Measurements from ENCODE around the gene CATSPER1.

The CATSPER1 gene

GRCh38 chr11:65992056-65992455, 34.2 kb downstream of the CATSPER1 start:
- DNase-seq, result no peak

- peak; percentile 92 for DNase-seq
Measured at GRCh38 chr11:65988791-65989592, 37.3 kb downstream of the CATSPER1 start.

GRCh38 chr11:65987336-65987735, 38.9 kb downstream of the CATSPER1 start:
- no peak for DNase-seq

GRCh38 chr11:65983589-65983987, 42.7 kb downstream of the CATSPER1 start:
- DNase-seq, result no peak

- no peak for DNase-seq
Measured at GRCh38 chr11:65982824-65983588, 43.3 kb downstream of the CATSPER1 start.

GRCh38 chr11:65981972-65982823, 44.1 kb downstream of the CATSPER1 start:
- DNase-seq, result no peak

- DNase-seq, result no peak
Measured at GRCh38 chr11:65981101-65981740, 45.1 kb downstream of the CATSPER1 start.

GRCh38 chr11:65979261-65979759, 47.0 kb downstream of the CATSPER1 start:
- no peak for DNase-seq

- no peak for DNase-seq
Measured at GRCh38 chr11:65978391-65979238, 47.7 kb downstream of the CATSPER1 start.

GRCh38 chr11:65977621-65978390, 48.5 kb downstream of the CATSPER1 start:
- DNase-seq, result no peak

- no peak for DNase-seq
Measured at GRCh38 chr11:65976216-65977176, 49.8 kb downstream of the CATSPER1 start.

- no peak for DNase-seq
Measured at GRCh38 chr11:65975771-65976170, 50.5 kb downstream of the CATSPER1 start.

- no peak for DNase-seq
Measured at GRCh38 chr11:65973439-65974110, 52.7 kb downstream of the CATSPER1 start.

GRCh38 chr11:65972116-65972515, 54.2 kb downstream of the CATSPER1 start:
- DNase-seq, result no peak

- no peak for DNase-seq
Measured at GRCh38 chr11:65968600-65969482, 57.4 kb downstream of the CATSPER1 start.

- no peak for DNase-seq
Measured at GRCh38 chr11:65967329-65967934, 58.8 kb downstream of the CATSPER1 start.

Data from CD4-positive, alpha-beta T cell treated with Interferon gamma for 1 hour (primary cell).